ENCODE data around the gene CNIH1. TPM values are rescaled to one million over a fixed set of nuclear protein-coding genes. Genes with fewer than 3 reads are reported as not detected.
"Not testable (repeated sequence)": the region's sequence is repeated elsewhere in the genome, so short reads cannot be mapped to it uniquely, and the experiment has no call there.

Gene CNIH1
- total RNA-seq, 1 donor from 2014 or later, result 98.5 TPM

- not testable (repeated sequence) for DNase-seq (ENCODE audit: low spot score)
Observed at GRCh38 chr14:54380558-54380957, 60.6 kb downstream of the CNIH1 start.

GRCh38 chr14:54378893-54379292 is 62.3 kb downstream of the CNIH1 start:
- DNase-seq (ENCODE audit: low spot score), result not testable (repeated sequence)

- DNase-seq (ENCODE audit: low spot score), result no peak
Observed at GRCh38 chr14:54377501-54377900, 63.7 kb downstream of the CNIH1 start.

- no peak for DNase-seq (ENCODE audit: low spot score)
Observed at GRCh38 chr14:54374117-54374884, 66.9 kb downstream of the CNIH1 start.

Other genes starting within 250 kb of the CNIH1 start
- 2.1 TPM for gene CDKN3, start 44.4 kb downstream of the CNIH1 start, total RNA-seq
- gene GMFB, start 47.6 kb upstream of the CNIH1 start, total RNA-seq, result 27.9 TPM
- gene CGRRF1, start 68.5 kb upstream of the CNIH1 start, total RNA-seq, result 17.6 TPM
- gene SAMD4A, start 125.8 kb upstream of the CNIH1 start, total RNA-seq, result 49.8 TPM

Measured in mucosa of gallbladder (tissue), 1 donor.